GM18499 (cell line): ENCODE results near the gene NFIA.

ENCODE experiments used
- ATAC-seq: cut with Tn5 transposase; IDR thresholded peaks from one replicate; pipeline ENCODE4 v1.9.1; 2021; ENCODE audit warnings: moderate number of reproducible peaks; ENCODE audit not compliant: insufficient read depth, unreplicated experiment

The NFIA gene

GRCh38 chr1:61282387-61282786 is 200.0 kb downstream of the NFIA start:
- ATAC-seq: no peak

- no peak for ATAC-seq
Measured at GRCh38 chr1:61284248-61284854, 202.0 kb downstream of the NFIA start.

- no peak for ATAC-seq
Measured at GRCh38 chr1:61284936-61285335, 202.6 kb downstream of the NFIA start.

GRCh38 chr1:61285371-61285885 is 203.1 kb downstream of the NFIA start:
- no peak for ATAC-seq

GRCh38 chr1:61287014-61287413 is 204.7 kb downstream of the NFIA start:
- ATAC-seq: no peak

- no peak for ATAC-seq
Measured at GRCh38 chr1:61287734-61288133, 205.4 kb downstream of the NFIA start.

- ATAC-seq: no peak
Measured at GRCh38 chr1:61289232-61290098, 207.1 kb downstream of the NFIA start.

GRCh38 chr1:61290525-61290924 is 208.2 kb downstream of the NFIA start:
- ATAC-seq: no peak

GRCh38 chr1:61293197-61293596 is 210.8 kb downstream of the NFIA start:
- no peak for ATAC-seq

GRCh38 chr1:61293986-61294504 is 211.7 kb downstream of the NFIA start:
- no peak for ATAC-seq

- ATAC-seq: no peak
Measured at GRCh38 chr1:61294930-61295329, 212.6 kb downstream of the NFIA start.

- ATAC-seq: no peak
Measured at GRCh38 chr1:61295818-61296537, 213.6 kb downstream of the NFIA start.

GRCh38 chr1:61297887-61298286 is 215.5 kb downstream of the NFIA start:
- ATAC-seq: no peak

GRCh38 chr1:61299463-61299862 is 217.1 kb downstream of the NFIA start:
- no peak for ATAC-seq

- ATAC-seq: no peak
Measured at GRCh38 chr1:61300899-61301298, 218.5 kb downstream of the NFIA start.

GRCh38 chr1:61301824-61302657 is 219.7 kb downstream of the NFIA start:
- no peak for ATAC-seq

- ATAC-seq: no peak
Measured at GRCh38 chr1:61307422-61308142, 225.2 kb downstream of the NFIA start.

- no peak for ATAC-seq
Measured at GRCh38 chr1:61310057-61310456, 227.7 kb downstream of the NFIA start.

GRCh38 chr1:61310538-61310937 is 228.2 kb downstream of the NFIA start:
- ATAC-seq: no peak
